NCI-H2227 (cell line): ENCODE measurements around the gene RPS6KL1.

Source experiments
- DNase-seq: peaks from one replicate; lab custom pipeline; 2025; ENCODE audit not compliant: unreplicated experiment; lab: John Stamatoyannopoulos, UW

The RPS6KL1 gene

DNA sequence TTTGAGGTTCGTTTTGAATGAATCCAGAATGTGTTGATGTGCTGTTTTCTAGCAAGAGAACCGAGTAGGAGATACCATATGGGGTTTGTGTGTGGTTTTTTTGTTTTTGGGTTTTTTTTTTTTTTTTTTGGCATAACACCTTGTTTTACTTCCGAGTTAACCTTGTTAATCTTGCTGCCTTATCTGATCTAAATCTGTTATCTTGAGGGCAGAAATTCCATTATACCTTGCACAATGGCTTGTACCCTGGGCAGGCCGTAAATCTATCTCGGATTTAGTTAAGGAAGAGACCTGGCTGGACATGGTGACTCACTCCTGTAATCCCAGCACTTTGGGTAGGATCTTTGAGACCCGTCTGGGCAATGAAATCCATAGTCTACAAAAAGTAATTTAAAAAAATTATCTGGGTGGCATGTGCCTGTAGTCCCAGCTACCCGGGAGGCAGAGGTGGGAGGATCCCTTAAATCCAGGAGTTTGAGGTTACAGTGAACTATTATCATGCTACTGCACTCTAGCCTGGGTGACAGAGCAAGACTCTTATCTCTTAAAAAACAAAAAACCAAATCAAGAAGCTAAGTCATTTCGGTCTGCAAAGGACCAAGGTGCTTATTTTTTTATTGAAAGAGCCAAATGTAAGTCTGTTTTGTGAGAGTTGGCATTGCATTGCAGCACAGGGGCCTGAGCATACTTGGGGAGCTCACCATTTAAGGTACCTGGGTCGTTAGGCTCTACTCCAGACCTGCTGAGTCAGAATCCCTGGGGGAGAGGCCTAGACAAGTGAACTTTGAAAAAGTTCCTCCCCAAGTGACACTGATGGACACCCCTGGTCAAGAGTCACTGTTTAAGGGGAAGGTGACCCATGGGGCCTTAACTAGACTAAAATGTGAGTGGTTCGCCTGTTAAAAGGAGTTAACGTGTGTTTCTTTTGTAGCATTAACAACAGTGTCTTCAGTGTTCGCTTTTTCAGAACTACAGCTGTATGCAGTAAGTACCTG lies 34.6 kb downstream of the RPS6KL1 start:
- no peak for DNase-seq

DNA sequence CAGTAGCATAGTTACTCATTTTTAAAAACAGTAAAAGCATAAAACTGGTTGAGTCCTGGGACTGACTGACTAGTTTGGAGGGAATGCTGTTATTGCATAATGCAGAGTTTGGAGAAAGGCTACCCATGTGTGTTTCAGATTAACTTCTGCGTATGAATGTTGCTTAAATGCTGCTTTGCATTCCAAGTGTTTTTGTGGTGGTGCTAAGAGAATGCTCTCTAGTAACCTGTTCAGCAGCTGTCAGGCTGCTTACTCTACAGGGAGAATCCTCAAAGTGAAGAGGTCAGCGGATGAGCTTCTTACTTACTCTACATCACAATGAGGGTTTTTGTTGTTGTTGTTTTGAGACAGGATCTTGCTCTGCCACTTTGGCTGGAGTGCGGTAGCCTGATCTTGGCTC lies 37.1 kb downstream of the RPS6KL1 start:
- no peak for DNase-seq

DNA sequence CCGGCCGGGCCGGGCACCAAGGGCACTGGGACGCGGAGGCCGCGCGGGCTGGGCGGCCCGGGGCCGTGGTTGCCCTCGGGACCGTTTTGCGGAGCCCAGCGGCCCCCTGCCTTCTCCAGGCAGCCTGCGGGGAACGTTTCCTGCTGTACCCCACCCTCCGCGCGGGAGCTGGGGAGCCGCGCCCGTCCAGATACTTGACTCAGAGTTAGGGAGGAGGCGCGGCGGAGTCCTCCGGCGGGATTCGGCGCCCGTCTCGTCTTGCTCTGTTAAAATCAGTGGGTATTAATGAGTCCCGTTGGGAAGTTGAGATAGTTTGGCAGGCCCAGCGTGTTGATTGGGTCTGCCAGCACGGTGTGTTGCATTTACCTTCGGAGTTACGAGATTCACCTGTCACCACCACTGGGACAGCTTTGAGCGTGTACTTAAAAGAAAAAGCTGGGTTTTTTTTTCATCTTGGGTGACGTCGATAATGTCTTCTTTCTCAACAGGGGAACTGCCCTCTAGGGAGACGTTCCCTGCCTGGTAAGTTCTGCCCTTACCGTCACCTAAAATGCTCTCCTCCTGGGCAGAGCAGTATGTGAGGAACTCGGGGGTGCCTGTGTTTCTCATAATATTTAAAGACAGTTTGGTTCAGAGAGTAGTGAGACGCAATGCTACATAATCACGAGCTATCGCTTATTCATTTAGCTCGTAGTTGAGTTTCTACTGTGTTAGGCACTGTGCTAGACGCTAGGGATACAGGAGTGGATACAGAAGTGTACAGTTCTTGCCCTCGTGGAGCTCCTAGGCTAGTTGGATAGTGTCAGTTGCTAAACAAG lies 40.7 kb downstream of the RPS6KL1 start:
- DNase-seq: peak; percentile 59

DNA sequence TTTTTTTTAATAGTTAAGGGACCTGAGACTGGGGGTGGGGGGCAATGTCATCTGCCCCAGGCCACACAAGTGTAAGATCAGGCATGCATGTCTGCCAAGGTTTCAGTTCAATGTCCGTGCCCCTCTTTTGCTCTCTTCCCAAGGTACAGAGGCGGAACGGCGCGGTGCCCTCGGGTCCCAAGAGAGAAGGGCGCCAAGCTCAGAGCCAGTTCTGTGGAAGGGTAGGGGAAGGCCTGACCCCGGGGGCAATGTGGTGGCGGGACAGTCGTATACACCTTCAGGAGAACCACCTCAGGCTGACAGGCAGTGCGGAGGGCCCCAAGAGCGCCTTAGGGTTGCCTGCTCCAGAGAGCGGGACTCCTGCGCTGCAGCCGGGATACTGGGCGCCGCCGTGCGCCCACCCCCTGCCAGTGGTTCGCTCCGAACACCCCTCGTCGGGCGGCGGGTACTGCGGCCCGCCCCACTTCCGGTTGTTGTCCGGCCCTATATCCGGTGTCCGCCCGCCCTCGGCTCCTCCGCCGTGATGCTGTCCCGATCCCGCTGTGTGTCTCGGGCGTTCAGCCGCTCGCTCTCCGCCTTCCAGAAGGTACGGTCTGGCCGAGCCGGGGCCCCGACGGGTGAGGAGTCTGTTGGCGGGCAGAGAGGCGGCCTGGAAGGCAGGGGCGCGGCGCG lies 41.5 kb downstream of the RPS6KL1 start, which contains the start of gene DLST:
TSS of gene DLST (plus strand) at position 486 of the 672 bp plus-strand sequence. CDS start at position 524, 38 bp downstream.
- peak; percentile 91 for DNase-seq

DNA sequence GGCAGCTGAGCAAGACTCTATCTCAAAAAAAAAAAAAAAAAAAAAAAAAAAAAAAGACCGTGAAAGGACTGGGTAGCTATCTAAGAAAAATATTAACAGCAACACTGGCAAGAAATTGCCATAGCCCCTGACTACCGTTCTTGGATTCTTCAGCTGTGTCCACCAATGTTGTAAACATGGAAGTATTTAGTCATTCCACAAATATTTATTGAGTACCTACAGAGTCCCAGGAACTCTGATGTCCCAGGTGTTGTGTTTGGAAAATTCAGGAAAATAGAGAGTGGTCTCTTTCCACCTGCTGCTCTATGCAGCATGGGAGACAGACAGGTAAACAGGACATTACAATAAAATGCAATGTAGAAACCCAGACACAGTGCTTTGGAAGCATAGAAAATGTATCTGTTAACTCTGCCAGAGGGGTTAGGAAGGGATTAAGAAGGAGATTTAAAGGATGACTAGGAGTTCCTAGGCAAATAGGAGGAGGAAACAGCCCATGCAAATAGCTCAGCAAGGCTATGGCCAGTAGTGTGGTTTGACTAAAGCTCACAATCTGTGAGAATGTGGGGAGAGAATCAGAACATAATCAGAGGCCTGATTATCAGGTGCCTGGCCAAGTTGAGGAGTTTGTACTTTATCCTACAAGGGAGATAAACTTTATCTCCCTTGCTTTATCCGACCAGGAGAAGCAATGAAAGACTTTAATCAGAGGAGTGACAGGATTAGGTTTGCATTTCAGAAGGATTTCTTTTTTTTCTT lies 43.5 kb downstream of the RPS6KL1 start:
- no peak for DNase-seq

DNA sequence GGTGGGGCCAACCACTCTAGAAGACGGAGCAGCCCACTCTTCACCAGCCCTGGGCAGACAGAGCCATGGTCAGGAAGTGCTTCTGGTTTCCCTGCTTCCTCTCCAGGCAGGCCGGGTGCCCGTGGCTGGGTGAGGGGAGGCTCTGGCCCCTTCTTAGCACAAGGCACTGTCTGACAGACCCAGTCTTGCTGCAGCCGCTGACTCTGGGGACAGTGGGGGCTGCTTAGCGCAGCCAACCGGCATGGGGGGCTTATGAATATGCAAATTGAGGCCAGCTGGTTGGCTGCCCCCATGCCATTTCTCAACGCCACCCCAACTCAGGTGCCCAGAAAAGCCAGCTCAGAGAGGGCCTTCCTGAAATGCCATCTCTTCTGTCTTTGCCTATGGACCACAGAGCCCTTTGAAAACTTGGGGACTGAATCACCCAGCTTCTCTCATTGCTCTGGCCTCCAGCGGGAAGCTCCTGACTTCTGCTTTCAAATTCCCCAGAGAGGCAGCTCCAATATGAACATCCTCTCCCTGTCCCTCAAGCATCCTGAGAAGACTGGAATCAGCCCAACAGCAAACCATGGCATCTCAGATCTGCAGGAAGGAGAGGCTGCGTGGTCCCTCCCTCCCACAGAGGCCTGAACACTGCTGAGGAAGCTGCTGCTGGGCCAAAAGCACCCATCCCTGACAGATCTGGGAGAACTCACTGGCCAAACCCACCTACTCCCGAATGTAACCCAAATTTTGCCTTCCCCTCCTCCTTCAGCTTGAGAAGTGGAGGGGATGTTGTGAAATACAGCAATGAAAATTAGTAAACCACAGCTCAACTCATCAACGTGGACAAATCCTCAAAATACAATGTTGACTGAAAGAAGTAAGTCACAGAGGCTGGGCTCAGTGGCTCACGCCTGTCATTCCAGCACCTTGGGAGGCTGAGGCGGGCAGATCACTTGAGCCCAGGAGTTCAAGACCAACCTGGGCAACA lies 46.8 kb downstream of the RPS6KL1 start, which contains the start of gene PROX2:
TSS of gene PROX2 (minus strand) at position 205 of the 973 bp plus-strand sequence. CDS start 12,311 bp downstream, outside the sequence.
- DNase-seq: no peak

DNA sequence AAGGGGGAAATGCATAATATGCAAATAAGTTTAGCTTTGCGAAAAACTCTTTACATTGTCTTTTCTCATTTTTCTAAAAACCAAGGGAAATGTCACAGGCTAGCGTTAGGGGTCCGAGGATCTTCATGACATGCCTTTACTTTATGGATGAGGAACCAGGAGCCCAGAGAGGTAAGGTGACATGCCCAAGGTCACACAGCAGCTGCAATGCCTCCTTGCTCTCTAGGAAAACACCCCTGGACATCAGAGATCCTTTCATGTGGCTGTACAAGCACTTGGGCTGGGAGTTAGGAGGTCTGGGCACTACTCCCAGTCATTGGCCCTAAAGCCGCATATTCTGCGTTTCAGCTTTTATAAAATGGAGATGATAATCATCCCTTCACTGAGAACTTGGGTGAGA lies 47.9 kb downstream of the RPS6KL1 start:
- DNase-seq: no peak

DNA sequence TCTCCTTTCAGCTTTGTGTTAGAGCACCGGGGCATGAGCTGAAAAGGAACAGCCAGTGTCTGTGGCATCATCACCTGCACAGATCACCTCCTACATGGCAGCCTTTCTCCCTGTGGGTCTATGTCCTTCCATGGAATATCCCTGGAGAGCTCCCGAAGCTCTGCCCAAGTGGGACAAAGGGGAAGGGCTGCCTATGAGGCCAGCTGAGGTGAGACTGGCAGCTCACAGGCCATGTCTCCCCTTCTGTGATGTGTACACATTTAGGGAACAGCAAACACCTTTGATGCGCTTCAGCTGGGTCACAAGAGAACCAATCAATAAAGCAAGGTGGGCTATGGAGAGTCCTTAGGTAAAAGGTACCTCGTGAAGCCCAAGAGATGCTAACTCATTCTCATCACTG lies 51.2 kb downstream of the RPS6KL1 start:
- no peak for DNase-seq

DNA sequence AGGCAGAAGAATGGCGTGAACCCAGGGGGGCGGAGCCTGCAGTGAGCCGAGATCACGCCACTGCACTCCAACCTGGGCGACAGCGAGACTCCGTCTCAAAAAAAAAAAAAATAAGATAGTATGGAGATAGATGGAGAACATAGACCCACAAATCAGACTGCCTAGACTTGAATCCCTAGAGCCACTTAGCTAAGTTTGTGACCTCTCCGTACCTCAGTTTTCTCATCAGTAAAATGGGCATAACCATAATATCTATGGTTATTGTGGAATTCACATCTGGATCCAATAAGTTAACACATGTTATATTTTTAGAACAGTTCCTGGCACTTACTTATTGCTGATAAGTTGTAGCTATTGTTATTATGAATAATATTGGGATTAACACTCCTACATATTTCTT lies 54.3 kb downstream of the RPS6KL1 start:
- DNase-seq: no peak

DNA sequence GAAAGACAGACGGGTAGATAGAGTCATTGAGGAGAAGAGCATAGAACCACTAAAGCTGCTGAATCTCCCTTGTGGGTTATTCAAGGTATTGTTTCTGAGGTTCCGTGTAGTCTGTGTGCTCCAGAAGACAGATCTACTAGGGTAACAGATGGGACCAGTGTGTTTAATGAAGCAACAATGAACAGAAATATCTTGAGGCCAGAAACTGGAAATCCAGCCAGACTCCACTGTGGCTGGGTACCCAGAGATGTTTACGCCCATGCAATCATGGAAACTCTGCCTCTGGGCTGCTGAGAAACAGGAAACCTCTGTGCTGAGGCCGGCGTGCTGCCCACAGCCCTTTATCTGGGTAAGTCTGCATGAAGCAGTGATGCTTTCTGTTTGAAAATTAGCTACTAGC lies 55.4 kb downstream of the RPS6KL1 start:
- no peak for DNase-seq

DNA sequence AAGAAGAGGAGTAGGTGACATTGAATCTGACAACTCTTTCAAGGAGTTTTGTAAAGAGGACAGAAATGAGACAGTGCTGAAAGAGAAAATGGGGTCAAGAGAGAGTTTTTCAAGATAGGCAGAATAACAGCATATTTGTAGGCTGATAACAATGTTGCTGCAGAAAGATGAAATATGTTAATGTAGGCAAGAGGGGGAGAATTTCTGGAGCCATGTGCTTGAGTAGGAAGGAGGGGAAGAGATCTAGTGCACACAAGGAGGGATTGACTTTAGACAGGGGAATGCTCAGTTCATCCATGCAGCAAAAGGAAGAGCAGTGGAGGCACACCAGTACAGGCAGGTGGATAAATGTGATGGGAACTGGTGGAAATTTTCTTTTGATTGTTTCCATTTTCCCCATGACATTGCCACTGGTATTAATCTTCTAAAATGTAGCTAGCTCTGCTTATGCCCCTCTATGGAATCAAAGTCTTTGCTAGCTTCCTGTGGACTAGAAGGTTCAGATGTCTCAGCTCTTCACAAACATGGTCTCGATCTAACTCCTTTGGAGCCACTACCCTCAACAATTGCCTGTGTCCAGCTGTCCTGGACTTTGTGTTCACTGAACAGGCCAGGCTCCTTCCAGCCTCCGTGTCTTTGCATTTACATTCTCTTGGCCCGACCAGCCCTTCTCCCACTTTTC lies 56.2 kb downstream of the RPS6KL1 start:
- no peak for DNase-seq

DNA sequence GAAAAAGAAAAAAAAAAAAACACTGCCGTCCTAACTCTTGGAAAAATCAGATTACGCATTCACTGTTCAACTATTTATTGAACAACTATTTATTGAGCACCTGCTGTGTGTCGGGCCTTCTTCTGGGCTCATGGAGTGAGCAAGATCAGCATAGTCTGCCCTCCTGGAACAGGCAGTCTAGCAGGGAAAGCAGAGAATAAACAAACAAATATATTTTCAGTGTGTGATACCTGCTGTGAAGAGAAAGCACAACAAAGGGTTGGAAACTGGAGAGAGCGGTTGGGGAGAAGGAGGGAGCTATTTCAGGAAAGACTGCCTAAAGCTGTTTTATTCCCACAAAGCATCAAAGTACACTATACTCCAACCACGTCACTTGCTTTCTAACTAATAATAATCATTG lies 57.9 kb downstream of the RPS6KL1 start:
- no peak for DNase-seq

DNA sequence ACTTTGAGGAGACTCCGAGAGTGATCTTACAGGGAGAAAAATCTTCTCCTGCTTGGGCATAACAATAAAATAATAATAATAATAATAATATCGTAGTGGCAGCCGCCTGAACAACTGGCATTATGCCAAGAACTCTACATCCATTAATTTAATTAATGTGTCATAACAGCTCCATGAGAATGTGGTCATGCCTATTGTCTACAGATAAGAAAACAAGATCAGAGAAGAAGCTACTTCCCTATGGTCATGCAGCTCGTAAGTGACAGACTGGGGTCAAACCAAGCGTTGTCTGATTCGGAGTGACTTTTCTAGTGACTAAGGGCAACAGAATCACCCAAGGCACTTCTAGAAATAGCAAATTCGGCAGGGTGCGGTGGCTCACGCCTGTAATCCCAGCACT lies 58.9 kb downstream of the RPS6KL1 start:
- DNase-seq: no peak

DNA sequence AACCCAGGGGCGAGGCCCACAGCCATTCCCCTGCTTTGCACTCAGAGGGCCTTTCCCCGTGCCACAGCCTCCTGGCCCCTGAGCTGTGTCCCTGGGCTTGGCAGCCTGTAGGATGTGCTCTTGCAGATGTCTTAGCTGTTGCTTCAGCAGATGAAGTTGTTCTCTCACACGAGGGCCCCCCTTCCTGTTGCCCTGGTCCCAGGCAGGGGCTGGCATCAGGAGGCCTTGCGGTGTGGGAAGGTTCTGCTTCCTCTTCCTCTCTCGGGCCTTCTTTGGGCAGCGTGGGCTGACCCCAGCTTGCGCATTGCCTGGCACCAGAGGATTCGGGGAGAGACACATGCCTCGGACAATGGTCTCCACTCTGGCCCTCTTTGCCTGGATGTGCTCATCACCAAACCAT lies 59.8 kb downstream of the RPS6KL1 start:
- no peak for DNase-seq

DNA sequence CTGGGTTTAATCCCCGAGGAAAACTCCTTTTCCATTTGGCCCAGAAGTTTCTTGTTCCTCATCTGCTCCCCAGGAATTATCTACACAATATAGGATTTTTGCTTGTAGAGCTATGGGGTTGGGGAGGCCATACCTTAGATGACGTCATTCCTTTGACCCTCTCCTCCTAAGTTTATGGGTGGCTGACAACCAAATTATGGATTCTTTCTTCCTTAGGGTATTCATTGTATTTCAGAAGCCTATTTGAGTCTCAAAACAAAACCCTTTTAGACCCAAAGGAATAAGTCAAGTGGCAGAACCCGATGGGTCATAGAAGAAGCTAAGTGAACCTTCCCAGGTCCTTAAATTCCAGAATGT lies 61.3 kb downstream of the RPS6KL1 start:
- no peak for DNase-seq

DNA sequence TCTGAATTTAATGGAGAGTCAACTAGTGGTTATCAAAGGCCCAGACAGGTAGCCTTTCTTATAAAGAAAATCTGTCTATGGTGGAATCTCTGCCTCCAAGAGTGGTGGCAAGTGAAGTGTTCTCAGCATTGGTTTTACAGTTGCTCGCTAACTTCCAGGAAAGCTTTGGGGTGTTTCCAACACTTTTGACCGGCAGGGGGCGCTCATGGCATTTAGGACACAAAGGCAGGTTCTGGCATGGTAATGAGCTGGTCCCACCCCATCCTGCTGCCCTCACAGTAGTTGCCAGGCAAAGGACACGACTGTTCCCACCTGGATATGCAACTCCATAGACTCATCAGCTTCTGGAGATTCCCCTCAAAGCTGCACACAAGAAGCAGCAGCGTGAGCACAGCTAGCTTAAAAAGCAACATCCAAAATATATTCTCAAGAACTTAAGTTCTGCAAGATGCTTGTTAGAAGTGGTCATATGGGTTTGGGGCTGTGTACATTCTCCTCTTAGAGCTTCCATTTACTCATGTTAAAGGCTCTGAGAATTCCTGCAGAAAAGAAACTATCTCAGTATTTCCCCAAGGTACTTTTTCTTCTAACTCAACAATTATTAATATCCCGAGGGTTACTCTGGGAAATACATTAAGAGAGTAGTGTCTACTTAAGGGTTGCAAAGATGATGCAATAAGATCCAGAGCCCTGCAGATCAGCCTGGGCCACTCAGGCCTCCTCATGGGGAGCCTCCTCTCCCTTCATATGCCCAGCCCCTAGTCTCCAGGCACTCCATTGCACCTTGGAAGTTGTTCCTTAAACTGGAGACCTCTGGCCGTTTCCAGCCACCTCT lies 61.9 kb downstream of the RPS6KL1 start:
- peak; percentile 89 for DNase-seq

DNA sequence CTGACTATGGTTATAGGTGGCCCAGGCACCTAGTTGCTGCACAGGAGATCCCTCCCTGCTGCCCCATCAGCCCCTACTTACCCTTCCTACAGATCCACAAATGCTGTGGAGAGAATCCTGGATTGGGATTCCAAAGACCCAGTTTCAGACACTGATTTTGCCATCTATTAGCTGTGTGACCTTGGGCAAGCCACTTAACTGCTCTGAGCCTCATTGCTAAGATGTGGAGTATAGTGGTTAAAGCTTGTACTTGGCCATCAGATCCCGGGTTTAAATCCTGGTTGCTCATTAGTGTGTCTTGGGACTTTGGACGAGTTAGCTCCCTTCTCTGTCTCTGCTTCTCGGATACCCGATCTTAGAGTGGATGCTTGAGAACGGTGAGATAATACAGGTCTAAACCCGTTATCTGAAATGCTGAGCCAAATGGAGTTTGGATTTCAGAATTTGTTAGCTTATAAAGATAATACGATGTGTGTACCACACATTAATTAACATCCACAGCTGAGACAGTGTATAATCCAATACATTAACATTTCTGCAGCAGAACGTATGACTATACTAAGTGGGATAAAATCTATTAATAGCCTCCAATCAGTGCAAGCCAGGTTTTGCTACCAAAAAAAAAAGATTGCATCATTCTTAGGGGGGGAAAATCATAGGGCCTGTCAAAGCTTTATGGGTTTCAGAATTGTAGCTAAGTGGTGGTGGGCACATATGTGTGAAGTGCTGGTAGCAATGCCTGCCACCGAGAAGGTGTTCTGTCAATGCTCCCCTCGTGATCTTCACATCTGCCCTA lies 63.1 kb downstream of the RPS6KL1 start:
- DNase-seq: no peak
